Hepatocyte (in vitro differentiated cells): ENCODE results near the gene ADAMTS13. TPM values are rescaled to one million over a fixed set of nuclear protein-coding genes. Genes with fewer than 3 reads are reported as not detected.

Experiments
- DNase-seq: peaks from one replicate; pipeline ENCODE4 v3.0.0-alpha.2; 2016; ENCODE audit warnings: low spot score
- H2AFZ ChIP-seq: fragments of 200-600 bp; sonication (generic); 2 replicates; pipeline ENCODE4 v1.6.0; 2016; ENCODE audit warnings: antibody characterized with exemption, mild to moderate bottlenecking
- H3K27ac ChIP-seq: fragments of 200-600 bp; sonication (generic); 2 replicates; pipeline ENCODE4 v1.5.1; 2016; ENCODE audit warnings: mild to moderate bottlenecking
- H3K27me3 ChIP-seq: fragments of 200-600 bp; sonication (generic); 2 replicates; pipeline ENCODE4 v1.6.1; 2016
- H3K36me3 ChIP-seq: fragments of 200-600 bp; sonication (generic); replicated peaks from 2 replicates; pipeline ENCODE4 v1.5.1; 2016; ENCODE audit warnings: low read depth; ENCODE audit not compliant: insufficient read depth
- H3K4me1 ChIP-seq: fragments of 200-600 bp; sonication (generic); 2 replicates; pipeline ENCODE4 v1.5.1; 2016; ENCODE audit warnings: mild to moderate bottlenecking, moderate library complexity; ENCODE audit not compliant: insufficient read depth
- H3K4me2 ChIP-seq: fragments of 200-600 bp; sonication (generic); 2 replicates; pipeline ENCODE4 v1.6.0; 2016
- H3K4me3 ChIP-seq: fragments of 200-600 bp; sonication (generic); 2 replicates; pipeline ENCODE4 v1.5.1; 2016; ENCODE audit warnings: mild to moderate bottlenecking
- H3K79me2 ChIP-seq: fragments of 200-600 bp; sonication (generic); 2 replicates; pipeline ENCODE4 v1.6.0; 2017; ENCODE audit warnings: mild to moderate bottlenecking
- H3K9me2 ChIP-seq: fragments of 200-600 bp; sonication (generic); replicated peaks from 2 replicates; pipeline ENCODE4 v1.6.0; 2017; ENCODE audit warnings: mild to moderate bottlenecking; ENCODE audit not compliant: insufficient read depth
- H3K9me3 ChIP-seq: fragments of 200-600 bp; sonication (generic); 2 replicates; pipeline ENCODE4 v1.5.1; 2016; ENCODE audit warnings: low read depth, mild to moderate bottlenecking
- H4K20me1 ChIP-seq: fragments of 200-600 bp; sonication (generic); 2 replicates; pipeline ENCODE4 v1.6.0; 2016; ENCODE audit warnings: mild to moderate bottlenecking; ENCODE audit not compliant: insufficient read depth, poor library complexity, severe bottlenecking
- EZH2 ChIP-seq: fragments of 200-600 bp; sonication (generic); IDR thresholded peaks from 2 replicates; pipeline ENCODE4 v1.6.1; 2016; ENCODE audit warnings: antibody characterized with exemption, mild to moderate bottlenecking, borderline replicate concordance
- EZH2phosphoT487 ChIP-seq: fragments of 200-600 bp; sonication (generic); IDR thresholded peaks from one replicate; pipeline ENCODE4 v1.6.1; 2018; ENCODE audit warnings: antibody characterized with exemption, mild to moderate bottlenecking, low read depth, moderate library complexity; ENCODE audit not compliant: unreplicated experiment, severe bottlenecking
- WGBS: methylation state at CpG from one replicate; pipeline ENCODE4 v1.1.6; 2016; ENCODE audit warnings: low lambda C conversion rate; ENCODE audit errors: missing lambda C conversion rate; 5-methylcytosine and 5-hydroxymethylcytosine counted together
- polyA plus RNA-seq: library from polyadenylated mRNA; unstranded; fragments of >200 nt; fragmentation: Nextera tagmentation; extraction: Ambion mirVana; gene quantifications from 2 replicates; pipeline ENCODE4 v1.2.1, GENCODE V29; 2016
- total RNA-seq: library from RNA; depleted of rRNA; stranded (reverse); fragments of >200 nt; gene quantifications from 2 replicates; pipeline ENCODE4 v1.2.3, GENCODE V29; 2014
- TF ChIP-seq, protein P1 (sequence below): fragments of 200-600 bp; sonication (generic); IDR thresholded peaks from 2 replicates; pipeline ENCODE4 v1.5.1; 2016; ENCODE audit warnings: antibody characterized with exemption, mild to moderate bottlenecking; ENCODE audit not compliant: poor library complexity

ADAMTS13 gene
- total and polyA plus RNA-seq, 2 experiments from 2014 or later, result 6.5 to 6.8 TPM

DNA sequence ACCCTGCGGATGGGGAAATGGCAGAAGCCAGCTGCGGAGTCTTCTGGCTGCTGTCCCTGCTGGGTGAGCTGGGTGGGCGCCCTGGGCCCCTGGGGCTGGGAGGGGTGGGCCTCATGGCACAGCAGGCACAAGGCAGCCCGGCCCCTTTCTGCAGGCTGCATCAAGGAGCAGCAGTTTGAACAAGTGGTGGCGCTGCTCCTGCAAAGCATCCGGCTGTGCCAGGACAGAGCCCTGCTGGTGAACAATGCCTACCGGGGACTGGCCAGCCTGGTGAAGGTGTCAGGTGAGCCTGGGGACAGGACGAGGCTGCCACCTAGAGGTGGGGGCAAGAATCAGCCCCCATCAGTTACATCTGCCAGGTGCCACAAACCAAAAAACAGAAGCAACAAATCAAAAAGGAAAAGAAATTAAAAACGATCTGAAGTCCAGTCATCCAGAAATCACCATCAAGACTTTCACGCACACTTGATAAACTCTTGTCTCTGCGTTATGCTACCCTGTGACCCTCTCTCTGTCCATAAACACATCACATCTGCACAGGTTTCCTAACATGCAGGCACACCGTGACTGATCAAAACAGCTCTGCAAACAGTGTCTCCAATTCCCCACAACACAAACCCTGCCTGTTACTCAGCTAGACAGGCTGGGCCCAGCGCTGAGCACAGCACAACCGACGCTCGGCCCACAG is 18.3 kb upstream of the ADAMTS13 start:
- H3K27ac ChIP-seq, result no peak overlapping the region
- H3K27me3 ChIP-seq, result no peaks in the 10 kb centered on the region
- no peaks in the 10 kb centered on the region for H3K9me3 ChIP-seq
- H3K4me3 ChIP-seq, result no peak overlapping the region
- no peaks in the 10 kb centered on the region for H3K4me1 ChIP-seq
- H3K36me3 ChIP-seq, result no peaks in the 10 kb centered on the region
- WGBS, result 83% methylated on average over 16 of the region's 16 CpGs
- no peaks in the 10 kb centered on the region for H3K9me2 ChIP-seq
- DNase-seq, result peak; percentile 49
- no peak for TF ChIP-seq EZH2
- TF ChIP-seq, protein P1, sequence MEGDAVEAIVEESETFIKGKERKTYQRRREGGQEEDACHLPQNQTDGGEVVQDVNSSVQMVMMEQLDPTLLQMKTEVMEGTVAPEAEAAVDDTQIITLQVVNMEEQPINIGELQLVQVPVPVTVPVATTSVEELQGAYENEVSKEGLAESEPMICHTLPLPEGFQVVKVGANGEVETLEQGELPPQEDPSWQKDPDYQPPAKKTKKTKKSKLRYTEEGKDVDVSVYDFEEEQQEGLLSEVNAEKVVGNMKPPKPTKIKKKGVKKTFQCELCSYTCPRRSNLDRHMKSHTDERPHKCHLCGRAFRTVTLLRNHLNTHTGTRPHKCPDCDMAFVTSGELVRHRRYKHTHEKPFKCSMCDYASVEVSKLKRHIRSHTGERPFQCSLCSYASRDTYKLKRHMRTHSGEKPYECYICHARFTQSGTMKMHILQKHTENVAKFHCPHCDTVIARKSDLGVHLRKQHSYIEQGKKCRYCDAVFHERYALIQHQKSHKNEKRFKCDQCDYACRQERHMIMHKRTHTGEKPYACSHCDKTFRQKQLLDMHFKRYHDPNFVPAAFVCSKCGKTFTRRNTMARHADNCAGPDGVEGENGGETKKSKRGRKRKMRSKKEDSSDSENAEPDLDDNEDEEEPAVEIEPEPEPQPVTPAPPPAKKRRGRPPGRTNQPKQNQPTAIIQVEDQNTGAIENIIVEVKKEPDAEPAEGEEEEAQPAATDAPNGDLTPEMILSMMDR, result peak; percentile 44
- no peaks in the 10 kb centered on the region for H3K79me2 ChIP-seq
- no peaks in the 10 kb centered on the region for H4K20me1 ChIP-seq
- H2AFZ ChIP-seq, result no peak overlapping the region
- no peak overlapping the region for H3K4me2 ChIP-seq

DNA sequence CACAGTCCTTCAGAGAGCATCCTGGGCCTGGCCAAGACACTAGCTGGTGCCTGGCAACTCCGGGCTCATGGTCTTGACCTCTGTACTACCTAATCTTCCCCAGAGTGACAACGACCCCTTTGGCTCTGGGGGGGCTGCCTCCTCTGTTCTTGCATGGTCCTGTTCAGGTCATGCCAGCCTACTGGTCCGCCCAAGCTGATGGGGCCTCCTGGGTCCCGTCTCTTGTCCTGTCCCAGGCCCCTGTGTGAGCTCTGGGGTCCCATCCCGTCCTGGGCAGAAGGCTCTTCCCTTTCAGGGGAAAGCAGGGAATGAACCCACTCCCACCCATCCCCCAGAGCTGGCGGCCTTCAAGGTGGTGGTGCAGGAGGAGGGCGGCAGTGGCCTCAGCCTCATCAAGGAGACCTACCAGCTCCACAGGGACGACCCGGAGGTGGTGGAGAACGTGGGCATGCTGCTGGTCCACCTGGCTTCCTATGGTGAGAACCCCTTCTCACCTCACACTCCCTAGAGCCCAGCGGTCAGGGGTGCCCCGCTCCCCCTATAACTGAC is 17.6 kb upstream of the ADAMTS13 start:
- Histone ChIP-seq H3K27me3 (no peaks in the 10 kb centered on the region), H3K4me1 (no peaks in the 10 kb centered on the region), H4K20me1 (no peaks in the 10 kb centered on the region), H3K4me2 (no peak overlapping the region), H2AFZ (no peak overlapping the region), H3K79me2 (no peaks in the 10 kb centered on the region), H3K9me2 (no peaks in the 10 kb centered on the region), H3K9me3 (no peaks in the 10 kb centered on the region), H3K27ac (no peak overlapping the region), H3K36me3 (no peaks in the 10 kb centered on the region), H3K4me3 (no peak overlapping the region)
- TF ChIP-seq, protein P1, result no peak
- TF ChIP-seq EZH2 (no peak), EZH2phosphoT487 (no peak)
- no peak for DNase-seq
- 96% methylated on average over 12 of the region's 12 CpGs for whole genome bisulfite sequencing

DNA sequence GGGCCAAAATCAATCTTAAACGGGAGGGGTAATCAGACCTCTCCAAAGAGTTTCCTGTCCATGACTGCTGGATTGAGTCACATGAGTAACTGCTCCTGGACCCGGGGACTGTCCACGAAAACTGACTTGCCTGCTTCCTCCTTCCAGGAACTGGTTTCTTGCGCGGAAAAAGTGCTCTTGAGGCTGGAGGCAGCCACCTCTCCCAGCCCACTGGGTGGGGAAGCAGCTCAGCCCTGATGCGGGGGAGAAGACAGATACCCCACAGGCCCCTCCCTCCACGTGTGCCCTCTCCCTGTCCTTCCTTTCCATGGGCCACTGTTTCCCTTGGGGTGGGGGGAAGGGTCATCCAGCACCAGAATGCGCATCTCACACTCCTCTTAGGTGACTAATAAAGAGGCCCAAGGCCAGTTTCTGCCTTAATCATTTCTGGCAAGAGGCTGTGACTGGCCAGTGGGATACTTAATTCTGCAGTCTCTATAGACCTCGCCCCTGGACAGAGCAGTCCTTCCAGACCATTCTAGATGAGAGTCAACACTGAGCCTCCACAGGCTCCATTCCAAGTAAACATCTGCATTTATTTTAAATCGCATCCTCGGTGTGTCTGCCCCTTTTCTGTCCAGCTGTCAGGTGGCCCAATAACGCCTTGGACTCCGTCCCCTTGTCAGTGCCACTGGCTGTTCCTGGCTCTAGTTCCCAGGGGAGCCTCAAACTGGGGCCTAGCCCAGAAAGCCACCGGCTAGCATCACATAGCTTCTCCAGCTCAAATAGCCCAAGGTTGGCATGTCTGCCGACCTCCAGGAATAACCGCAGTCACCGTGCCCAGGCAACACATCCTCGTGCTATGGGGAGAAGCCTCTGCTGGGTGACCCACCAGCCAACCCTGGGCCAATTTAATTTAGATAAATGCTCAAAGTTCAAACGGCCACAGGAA is 16.4 kb upstream of the ADAMTS13 start:
- H4K20me1 ChIP-seq, result no peaks in the 10 kb centered on the region
- no peaks in the 10 kb centered on the region for H3K9me3 ChIP-seq
- H3K36me3 ChIP-seq, result no peaks in the 10 kb centered on the region
- TF ChIP-seq EZH2 (no peak), EZH2phosphoT487 (no peak)
- TF ChIP-seq, protein P1, result no peak
- no peaks in the 10 kb centered on the region for H3K4me1 ChIP-seq
- no peak overlapping the region for H2AFZ ChIP-seq
- no peak overlapping the region for H3K4me2 ChIP-seq
- H3K79me2 ChIP-seq, result no peaks in the 10 kb centered on the region
- DNase-seq, result no peak
- no peak overlapping the region for H3K27ac ChIP-seq
- WGBS, result 94% methylated on average over 19 of the region's 19 CpGs
- H3K4me3 ChIP-seq, result no peak overlapping the region
- H3K27me3 ChIP-seq, result no peaks in the 10 kb centered on the region
- no peaks in the 10 kb centered on the region for H3K9me2 ChIP-seq
